C4-2B (cell line): Measurements from ENCODE around the gene RNF214.

Experiments
- CTCF ChIP-seq: fragments of 450-650 bp; conservative IDR thresholded peaks from 2 replicates; pipeline ENCODE4 v1.5.1; 2017; ENCODE audit warnings: mild to moderate bottlenecking
- ZFX ChIP-seq: fragments of 450-650 bp; IDR thresholded peaks from 2 replicates; pipeline ENCODE4 v1.6.1; 2017

GRCh38 chr11:117187428-117187798 is 45.1 kb upstream of the RNF214 start:
- TF ChIP-seq CTCF (no peak), ZFX (no peak)
